HG02852 (cell line): ENCODE data around the gene PCDHA3.
"Not testable (repeated sequence)": the region's sequence is repeated elsewhere in the genome, so short reads cannot be mapped to it uniquely, and the experiment has no call there.

Experiments
- ATAC-seq: cut with Tn5 transposase; IDR thresholded peaks from one replicate; pipeline ENCODE4 v1.9.1; 2021; ENCODE audit warnings: mild to moderate bottlenecking, moderate library complexity; ENCODE audit not compliant: unreplicated experiment

The PCDHA3 gene

GRCh38 chr5:140808889-140809291 is 8.0 kb downstream of the PCDHA3 start:
- ATAC-seq: no peak

- no peak for ATAC-seq
These were observed 20.8 kb downstream of the PCDHA3 start, which contains the start of gene PCDHA5 for GRCh38 chr5:140821375-140822280. PCDHA5 (plus strand) TSS chr5:140821613.

- no peak for ATAC-seq
These were observed 21.4 kb downstream of the PCDHA3 start for GRCh38 chr5:140822281-140822629.

GRCh38 chr5:140822969-140823368 is 22.1 kb downstream of the PCDHA3 start:
- not testable (repeated sequence) for ATAC-seq

- ATAC-seq: no peak
These were observed 22.6 kb downstream of the PCDHA3 start for GRCh38 chr5:140823475-140823874.

GRCh38 chr5:140827704-140828361 is 27.0 kb downstream of the PCDHA3 start, which contains the start of gene PCDHA6:
PCDHA6 (plus strand) TSS chr5:140827960; CDS start chr5:140828092, 132 bp downstream.
- ATAC-seq: no peak

- ATAC-seq: no peak
These were observed 27.5 kb downstream of the PCDHA3 start for GRCh38 chr5:140828362-140828737.

- not testable (repeated sequence) for ATAC-seq
These were observed 28.9 kb downstream of the PCDHA3 start for GRCh38 chr5:140829511-140830501.

GRCh38 chr5:140833993-140834392 is 33.1 kb downstream of the PCDHA3 start, which contains the start of gene PCDHA7:
PCDHA7 (plus strand) TSS chr5:140834269; CDS start chr5:140834384, 115 bp downstream.
- no peak for ATAC-seq

- ATAC-seq: not testable (repeated sequence)
These were observed 33.7 kb downstream of the PCDHA3 start for GRCh38 chr5:140834439-140835008.

GRCh38 chr5:140835622-140836510 is 35.0 kb downstream of the PCDHA3 start:
- no peak for ATAC-seq

GRCh38 chr5:140840978-140841962 is 40.4 kb downstream of the PCDHA3 start, which contains the start of gene PCDHA8:
PCDHA8 (plus strand) TSS chr5:140841187; CDS start chr5:140841322, 135 bp downstream.
- no peak for ATAC-seq

- no peak for ATAC-seq
These were observed 42.2 kb downstream of the PCDHA3 start for GRCh38 chr5:140842798-140843733.

- ATAC-seq: not testable (repeated sequence)
These were observed 47.6 kb downstream of the PCDHA3 start, which contains the start of gene PCDHA9 for GRCh38 chr5:140848139-140849102. PCDHA9 (plus strand) TSS chr5:140848382; CDS start chr5:140848496, 114 bp downstream.

- ATAC-seq: not testable (repeated sequence)
These were observed 49.2 kb downstream of the PCDHA3 start for GRCh38 chr5:140849831-140850634.
